ENCODE results near the gene NOX4. TPM values are rescaled to one million over a fixed set of nuclear protein-coding genes. Genes with fewer than 3 reads are reported as not detected.
"Not testable (repeated sequence)": the region's sequence is repeated elsewhere in the genome, so short reads cannot be mapped to it uniquely, and the experiment has no call there.

The NOX4 gene
- total RNA-seq, 6 experiments from 2014 or later, result 0.18 to 0.62 (median 0.20) TPM; not detected in 1

GRCh38 chr11:89361734-89362133 is 129.4 kb downstream of the NOX4 start:
- no peaks in the 10 kb centered on the region for H3K9me3 ChIP-seq
- H3K27me3 ChIP-seq, result no peaks in the 10 kb centered on the region
- H3K4me3 ChIP-seq, result no peak overlapping the region
- 92% methylated on average over 2 of the region's 2 CpGs for WGBS (ENCODE audit: insufficient coverage, low coverage, low lambda C conversion rate, missing lambda C conversion rate)
- intact Hi-C loops (cut with DNase I), result no loop called here
- TF ChIP-seq POLR2A (IDR thresholded peaks at IDR 0.05) (no peak), CTCF (IDR thresholded peaks at IDR 0.05) (no peak)
- H3K36me3 ChIP-seq, result no peaks in the 10 kb centered on the region
- no peaks in the 10 kb centered on the region for H3K4me1 ChIP-seq
- no peak for ATAC-seq
- DNase-seq, result no peak
- no peak overlapping the region for H3K27ac ChIP-seq

DNA sequence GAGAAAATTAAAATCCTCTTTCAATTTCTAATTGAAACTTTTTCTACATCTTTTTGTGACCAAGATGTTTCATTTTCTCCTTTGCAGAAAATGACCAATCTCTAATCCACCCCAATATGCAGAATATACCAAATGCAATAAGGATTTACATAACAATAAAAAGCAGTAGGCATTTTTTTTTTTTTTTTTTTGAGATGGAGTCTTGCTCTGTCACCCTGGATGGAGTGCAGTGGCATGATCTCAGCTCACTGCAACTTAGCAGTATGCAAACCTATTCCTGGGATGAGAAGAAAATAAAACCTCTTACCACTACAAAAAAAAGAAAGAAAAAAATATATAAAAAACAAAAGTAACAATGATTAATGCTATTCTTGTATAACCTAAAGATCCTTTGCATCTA is 132.0 kb downstream of the NOX4 start:
- intact Hi-C loops (cut with DNase I); ATAC-seq: not testable (repeated sequence)

GRCh38 chr11:89358761-89359160 is 132.4 kb downstream of the NOX4 start:
- ATAC-seq (no peak), DNase-seq (no peak)
- Histone ChIP-seq H3K4me1 (no peaks in the 10 kb centered on the region), H3K9me3 (no peaks in the 10 kb centered on the region), H3K4me3 (no peak overlapping the region), H3K36me3 (no peaks in the 10 kb centered on the region), H3K27me3 (no peaks in the 10 kb centered on the region), H3K27ac (no peak overlapping the region)
- no peak for TF ChIP-seq CTCF (IDR thresholded peaks at IDR 0.05)
- no peak for TF ChIP-seq POLR2A (IDR thresholded peaks at IDR 0.05)
- 63% methylated on average over 4 of the region's 4 CpGs for WGBS (ENCODE audit: insufficient coverage, low coverage, low lambda C conversion rate, missing lambda C conversion rate)
- intact Hi-C loops (cut with DNase I), result no loop called here

More for the DNA sequence above, 132.0 kb downstream of the NOX4 start:
- H3K4me3 ChIP-seq, H3K36me3 ChIP-seq, H3K27me3 ChIP-seq, H3K27ac ChIP-seq, H3K9me3 ChIP-seq, H3K4me1 ChIP-seq, DNase-seq: not testable (repeated sequence)

- Histone ChIP-seq H3K4me1 (no peaks in the 10 kb centered on the region), H3K36me3 (no peaks in the 10 kb centered on the region), H3K9me3 (no peaks in the 10 kb centered on the region), H3K27me3 (no peaks in the 10 kb centered on the region), H3K27ac (no peak overlapping the region), H3K4me3 (no peak overlapping the region)
- DNase-seq, result no peak
- WGBS (ENCODE audit: insufficient coverage, low coverage, low lambda C conversion rate, missing lambda C conversion rate), result 100% methylated on average over 1 of the region's 1 CpG
- intact Hi-C loops (cut with DNase I), result no loop called here
- ATAC-seq, result no peak
- no peak for TF ChIP-seq POLR2A (IDR thresholded peaks at IDR 0.05)
- TF ChIP-seq CTCF (IDR thresholded peaks at IDR 0.05), result no peak
Measured at GRCh38 chr11:89355646-89356045, 135.5 kb downstream of the NOX4 start.

GRCh38 chr11:89354513-89354912 is 136.7 kb downstream of the NOX4 start:
- H3K36me3 ChIP-seq; H3K27ac ChIP-seq; H3K27me3 ChIP-seq; DNase-seq; ATAC-seq; H3K4me3 ChIP-seq; intact Hi-C loops (cut with DNase I); H3K4me1 ChIP-seq; H3K9me3 ChIP-seq: not testable (repeated sequence)
- WGBS (ENCODE audit: insufficient coverage, low coverage, low lambda C conversion rate, missing lambda C conversion rate), result 93% methylated on average over 1 of the region's 2 CpGs

- no peaks in the 10 kb centered on the region for H3K27me3 ChIP-seq
- DNase-seq (no peak), ATAC-seq (no peak)
- no peak overlapping the region for H3K27ac ChIP-seq
- intact Hi-C loops (cut with DNase I), result no loop called here
- peaks cover 0 to 7% (median 1%) of the 10 kb centered on the region in 4 donors for H3K4me1 ChIP-seq
- H3K4me3 ChIP-seq, result no peak overlapping the region
- H3K9me3 ChIP-seq, result no peaks in the 10 kb centered on the region
- H3K36me3 ChIP-seq, result no peaks in the 10 kb centered on the region
- TF ChIP-seq CTCF (IDR thresholded peaks at IDR 0.05), result no peak
- no peak for TF ChIP-seq POLR2A (IDR thresholded peaks at IDR 0.05)
- 68% methylated on average over 2 of the region's 2 CpGs for whole genome bisulfite sequencing (ENCODE audit: insufficient coverage, low coverage, low lambda C conversion rate, missing lambda C conversion rate)
Measured at GRCh38 chr11:89347071-89347470, 144.1 kb downstream of the NOX4 start.
